H1 (cell line): ENCODE measurements around the gene HES5. TPM values are rescaled to one million over a fixed set of nuclear protein-coding genes. Genes with fewer than 3 reads are reported as not detected.

Experiments
- BRCA1 ChIP-seq: IDR thresholded peaks from 2 replicates; pipeline ENCODE4 v1.6.1; 2012; ENCODE audit warnings: low read depth, low read length, improper control_type of control experiment
- GTF2F1 ChIP-seq: IDR thresholded peaks from 2 replicates; pipeline ENCODE4 v1.6.1; 2012; ENCODE audit warnings: low read depth, low read length, improper control_type of control experiment, borderline replicate concordance
- PHF8 ChIP-seq: fragments of 200-600 bp; sonication (generic); conservative IDR thresholded peaks from 2 replicates; pipeline ENCODE4 v1.7.1; 2012; ENCODE audit warnings: low read depth, mild to moderate bottlenecking, inconsistent platforms, low read length, moderate library complexity
- TAF7 ChIP-seq: optimal IDR thresholded peaks from 2 replicates; pipeline ENCODE3; 2011; ENCODE audit warnings: low read depth, mild to moderate bottlenecking, inconsistent platforms, low read length, moderate library complexity, borderline replicate concordance
- TCF12 ChIP-seq: IDR thresholded peaks from 2 replicates; pipeline ENCODE4 v1.6.1; 2011; ENCODE audit warnings: low read depth, mild to moderate bottlenecking, low read length
- polyA plus RNA-seq, 7 experiments: library from polyadenylated mRNA; depleted of rRNA in 3 of 7; stranded (reverse) in 5 of 7; unstranded in 2 of 7; fragments of >200 nt in 5 of 7; fragments of 200-250 nt in 2 of 7; gene quantifications; 1 replicate in 5 of 7; 2 replicates in 1 of 7; 4 replicates in 1 of 7; pipeline versions ENCODE4 v1.2.1 to v1.2.3, GENCODE V29; 2011 to 2013; ENCODE audit warnings: missing spikeins in 2 of 7, mixed read lengths in 2 of 7
- total RNA-seq: library from RNA; stranded (reverse); fragmentation: NEBNext Ultra II Directional; extraction: Animal tissue kit (Norgen Biotek cat#: 25700); gene quantifications from 2 replicates; pipeline ENCODE4 v1.2.1, GENCODE V29; 2021

HES5 gene
- total and polyA plus RNA-seq, 2 of the 8 experiments (the other 6 are each of a cell fraction or from before 2014, with no cell fraction given): 0.22 TPM; not detected in 1

GRCh38 chr1:2558861-2559260, 28.8 kb upstream of the HES5 start (continued):
- TF ChIP-seq PHF8 (no peak), TCF12 (no peak), BRCA1 (no peak), GTF2F1 (no peak), TAF7 (no peak)
